ENCODE results near the gene ANAPC13. TPM values are rescaled to one million over a fixed set of nuclear protein-coding genes. Genes with fewer than 3 reads are reported as not detected.

Gene ANAPC13
- total and polyA plus RNA-seq, 10 of the 15 experiments (the other 5 are each of a cell fraction or from before 2014, with no cell fraction given) = 34.9 to 139 (median 83.0) TPM

DNA sequence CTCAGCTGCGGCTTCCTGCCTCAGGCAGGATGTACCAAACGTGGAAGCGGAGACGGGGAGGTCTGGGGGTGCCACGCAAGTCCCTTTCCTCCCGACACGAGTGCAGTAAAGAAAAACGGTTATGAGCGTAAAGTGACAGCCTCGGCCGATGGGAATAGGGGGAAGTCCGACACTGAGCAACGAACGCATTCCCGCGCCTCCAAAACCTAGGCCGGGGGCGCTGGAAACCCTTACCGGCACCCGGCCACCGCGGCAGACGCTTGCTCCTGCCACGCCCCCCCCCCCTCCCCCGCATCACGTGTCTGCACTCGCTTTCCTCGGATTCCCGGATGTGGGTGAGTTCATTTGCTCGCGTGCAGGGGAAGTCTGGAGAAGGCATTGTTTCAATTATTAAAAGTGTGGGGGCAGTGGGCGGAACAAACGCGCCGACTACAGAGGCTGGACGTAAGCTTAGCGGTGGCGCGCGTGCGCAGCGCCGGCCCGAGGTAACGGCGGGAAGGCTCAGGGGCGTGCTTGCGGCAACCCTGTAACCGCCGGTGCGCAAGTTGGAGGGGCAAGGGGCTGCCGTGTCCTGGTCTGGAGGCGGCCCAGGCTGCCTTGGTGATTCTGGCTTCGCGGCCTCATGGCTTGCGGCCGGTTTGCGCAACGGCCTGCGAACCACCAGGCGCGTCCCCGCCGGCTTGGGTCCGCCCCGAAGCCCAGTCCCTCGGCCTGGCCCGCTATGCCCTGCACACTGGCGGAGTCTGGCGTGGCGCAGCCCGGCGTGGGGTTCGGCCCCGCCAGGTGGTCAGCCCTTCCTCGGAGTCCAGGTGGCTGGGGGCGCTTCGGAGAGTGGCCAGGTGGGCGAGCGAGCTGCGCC lies at the start of gene ANAPC13, which contains the start of gene CEP63 (continued):
- TF ChIP-seq, protein P1, sequence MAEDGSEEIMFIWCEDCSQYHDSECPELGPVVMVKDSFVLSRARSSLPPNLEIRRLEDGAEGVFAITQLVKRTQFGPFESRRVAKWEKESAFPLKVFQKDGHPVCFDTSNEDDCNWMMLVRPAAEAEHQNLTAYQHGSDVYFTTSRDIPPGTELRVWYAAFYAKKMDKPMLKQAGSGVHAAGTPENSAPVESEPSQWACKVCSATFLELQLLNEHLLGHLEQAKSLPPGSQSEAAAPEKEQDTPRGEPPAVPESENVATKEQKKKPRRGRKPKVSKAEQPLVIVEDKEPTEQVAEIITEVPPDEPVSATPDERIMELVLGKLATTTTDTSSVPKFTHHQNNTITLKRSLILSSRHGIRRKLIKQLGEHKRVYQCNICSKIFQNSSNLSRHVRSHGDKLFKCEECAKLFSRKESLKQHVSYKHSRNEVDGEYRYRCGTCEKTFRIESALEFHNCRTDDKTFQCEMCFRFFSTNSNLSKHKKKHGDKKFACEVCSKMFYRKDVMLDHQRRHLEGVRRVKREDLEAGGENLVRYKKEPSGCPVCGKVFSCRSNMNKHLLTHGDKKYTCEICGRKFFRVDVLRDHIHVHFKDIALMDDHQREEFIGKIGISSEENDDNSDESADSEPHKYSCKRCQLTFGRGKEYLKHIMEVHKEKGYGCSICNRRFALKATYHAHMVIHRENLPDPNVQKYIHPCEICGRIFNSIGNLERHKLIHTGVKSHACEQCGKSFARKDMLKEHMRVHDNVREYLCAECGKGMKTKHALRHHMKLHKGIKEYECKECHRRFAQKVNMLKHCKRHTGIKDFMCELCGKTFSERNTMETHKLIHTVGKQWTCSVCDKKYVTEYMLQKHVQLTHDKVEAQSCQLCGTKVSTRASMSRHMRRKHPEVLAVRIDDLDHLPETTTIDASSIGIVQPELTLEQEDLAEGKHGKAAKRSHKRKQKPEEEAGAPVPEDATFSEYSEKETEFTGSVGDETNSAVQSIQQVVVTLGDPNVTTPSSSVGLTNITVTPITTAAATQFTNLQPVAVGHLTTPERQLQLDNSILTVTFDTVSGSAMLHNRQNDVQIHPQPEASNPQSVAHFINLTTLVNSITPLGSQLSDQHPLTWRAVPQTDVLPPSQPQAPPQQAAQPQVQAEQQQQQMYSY (CRISPR knock-in tag; IDR thresholded peaks at IDR 0.05) = no peak
- TF ChIP-seq DPF2 (IDR thresholded peaks at IDR 0.05) (peak; percentile 46), YY1 (IDR thresholded peaks at IDR 0.05; ENCODE audit: low read depth, low read length) (0 out of 2 replicates have a peak, but pooled peaks have one; percentile 5), ATF7 (IDR thresholded peaks at IDR 0.05; ENCODE audit: low read depth) (peak; percentile 99), YBX1 (IDR thresholded peaks at IDR 0.05) (no peak)

DNA sequence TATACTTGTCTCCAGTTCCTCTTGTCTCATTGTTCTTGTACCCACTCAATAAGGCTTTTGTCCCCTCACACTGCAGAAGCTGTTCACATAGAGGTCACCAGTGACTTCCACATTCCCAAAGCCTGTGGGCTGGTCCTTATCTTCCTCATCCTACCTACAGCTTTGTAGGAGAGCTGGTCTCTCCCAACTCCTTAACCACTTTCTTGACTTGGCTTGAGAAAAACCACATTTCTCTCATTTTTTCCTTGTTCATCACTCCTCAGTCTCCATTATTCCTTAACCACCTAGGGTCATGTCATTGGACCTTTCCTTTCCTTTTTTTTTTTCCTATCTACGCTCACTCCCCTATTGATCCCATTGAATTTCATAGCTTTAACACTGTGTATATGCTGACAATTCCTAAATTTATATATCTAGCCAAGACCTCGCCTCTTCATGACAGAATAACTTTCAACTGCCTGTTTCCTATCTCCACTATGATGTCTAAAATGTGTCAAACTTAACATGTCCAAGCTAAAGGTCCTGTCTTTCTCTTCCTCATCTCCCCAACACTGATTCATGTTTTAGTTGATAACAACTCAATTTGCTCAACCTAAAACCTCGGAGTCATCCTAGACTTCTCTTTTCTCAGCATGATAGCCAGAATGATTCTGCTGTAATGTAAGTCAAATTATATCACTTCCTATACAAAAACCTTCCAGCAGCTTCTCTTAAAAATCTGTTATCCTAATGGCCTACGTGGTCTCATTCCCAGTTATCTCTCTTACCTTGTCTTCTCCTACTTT lies 49.6 kb upstream of the ANAPC13 start:
- intact Hi-C loops (cut with micrococcal nuclease; ENCODE audit: unreplicated experiment) (no loop called here), in situ Hi-C loops (cut with MboI) (no loop called here)
- no peak overlapping the region for H2AFZ ChIP-seq (ENCODE audit: control insufficient read depth, low read depth, low read length)
- no peak for ATAC-seq
- H3K4me3 ChIP-seq = no peak overlapping the region
- H3K4me2 ChIP-seq (ENCODE audit: control insufficient read depth, insufficient read depth) = no peak overlapping the region
- no peak for DNase-seq (ENCODE audit: low read depth, low spot score)
- H3K36me3 ChIP-seq (ENCODE audit: control insufficient read depth in 2 of 2, insufficient read depth in 2 of 2, low read length in 1 of 2) = peaks cover 2 to 6% of the 10 kb centered on the region in 2 experiments; a peak in 3 of 4 replicates
- no peak overlapping the region for H3K9ac ChIP-seq (ENCODE audit: control insufficient read depth, insufficient read depth, low read length)
- POLR2A ChIA-PET = no interaction called here
- FAIRE-seq = no peak
- SMC1A ChIA-PET (ENCODE audit: uncharacterized antibody, unreplicated experiment) = no interaction called here
- BruUV-seq (replicated peaks) = no TSS peak
- H3K27me3 ChIP-seq (replicated peaks in 1 of 2; ENCODE audit: control insufficient read depth in 2 of 2, insufficient read depth in 2 of 2, low read length in 1 of 2) = no peaks in the 10 kb centered on the region
- TF ChIP-seq POU2F2 (IDR thresholded peaks at IDR 0.05; ENCODE audit: borderline replicate concordance, low read depth, low read length) (no peak), RFX5 (IDR thresholded peaks at IDR 0.05; ENCODE audit: low read depth, low read length) (no peak), IRF4 (IDR thresholded peaks at IDR 0.05; ENCODE audit: low read depth, low read length) (no peak), SIX5 (IDR thresholded peaks at IDR 0.05; ENCODE audit: low read depth, low read length, severe bottlenecking) (no peak), NR2F1 (conservative IDR thresholded peaks at IDR 0.05) (no peak), JUND (IDR thresholded peaks at IDR 0.05; ENCODE audit: low read depth, low read length) (no peak), RBBP5 (conservative IDR thresholded peaks at IDR 0.05) (no peak), IKZF2 (IDR thresholded peaks at IDR 0.05) (no peak), PML (IDR thresholded peaks at IDR 0.05; ENCODE audit: low read length) (no peak), POLR2AphosphoS2 (IDR thresholded peaks at IDR 0.05; ENCODE audit: low read depth, low read length) (no peak), YBX1 (IDR thresholded peaks at IDR 0.05) (no peak), STAT3 (IDR thresholded peaks at IDR 0.05; ENCODE audit: low read depth, low read length) (no peak)
- TF ChIP-seq, protein P2, sequence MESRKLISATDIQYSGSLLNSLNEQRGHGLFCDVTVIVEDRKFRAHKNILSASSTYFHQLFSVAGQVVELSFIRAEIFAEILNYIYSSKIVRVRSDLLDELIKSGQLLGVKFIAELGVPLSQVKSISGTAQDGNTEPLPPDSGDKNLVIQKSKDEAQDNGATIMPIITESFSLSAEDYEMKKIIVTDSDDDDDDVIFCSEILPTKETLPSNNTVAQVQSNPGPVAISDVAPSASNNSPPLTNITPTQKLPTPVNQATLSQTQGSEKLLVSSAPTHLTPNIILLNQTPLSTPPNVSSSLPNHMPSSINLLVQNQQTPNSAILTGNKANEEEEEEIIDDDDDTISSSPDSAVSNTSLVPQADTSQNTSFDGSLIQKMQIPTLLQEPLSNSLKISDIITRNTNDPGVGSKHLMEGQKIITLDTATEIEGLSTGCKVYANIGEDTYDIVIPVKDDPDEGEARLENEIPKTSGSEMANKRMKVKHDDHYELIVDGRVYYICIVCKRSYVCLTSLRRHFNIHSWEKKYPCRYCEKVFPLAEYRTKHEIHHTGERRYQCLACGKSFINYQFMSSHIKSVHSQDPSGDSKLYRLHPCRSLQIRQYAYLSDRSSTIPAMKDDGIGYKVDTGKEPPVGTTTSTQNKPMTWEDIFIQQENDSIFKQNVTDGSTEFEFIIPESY (IDR thresholded peaks at IDR 0.05) = no peak
- RAD21 ChIA-PET (ENCODE audit: unreplicated experiment) = no interaction called here
- no peaks in the 10 kb centered on the region for H3K79me2 ChIP-seq (ENCODE audit: control insufficient read depth, insufficient read depth, low read length)
- no peak overlapping the region for H3K27ac ChIP-seq (ENCODE audit: control insufficient read depth, insufficient read depth)
- 94% methylated on average over 4 of the region's 4 CpGs for WGBS (ENCODE audit: insufficient coverage, insufficient replicate concordance, low lambda C conversion rate, missing lambda C conversion rate)
- H3K4me1 ChIP-seq (ENCODE audit: control insufficient read depth, insufficient read depth, low read length) = no peaks in the 10 kb centered on the region
- no peaks in the 10 kb centered on the region for H3K9me3 ChIP-seq (replicated peaks; ENCODE audit: control insufficient read depth, insufficient read depth, low read length)
- H4K20me1 ChIP-seq (ENCODE audit: control insufficient read depth, insufficient read depth) = no peaks in the 10 kb centered on the region
- CTCF ChIA-PET = no interaction called here
